Measurements from ENCODE around the gene HP1BP3. TPM values are rescaled to one million over a fixed set of nuclear protein-coding genes. Genes with fewer than 3 reads are reported as not detected.

HP1BP3 gene, protein sequence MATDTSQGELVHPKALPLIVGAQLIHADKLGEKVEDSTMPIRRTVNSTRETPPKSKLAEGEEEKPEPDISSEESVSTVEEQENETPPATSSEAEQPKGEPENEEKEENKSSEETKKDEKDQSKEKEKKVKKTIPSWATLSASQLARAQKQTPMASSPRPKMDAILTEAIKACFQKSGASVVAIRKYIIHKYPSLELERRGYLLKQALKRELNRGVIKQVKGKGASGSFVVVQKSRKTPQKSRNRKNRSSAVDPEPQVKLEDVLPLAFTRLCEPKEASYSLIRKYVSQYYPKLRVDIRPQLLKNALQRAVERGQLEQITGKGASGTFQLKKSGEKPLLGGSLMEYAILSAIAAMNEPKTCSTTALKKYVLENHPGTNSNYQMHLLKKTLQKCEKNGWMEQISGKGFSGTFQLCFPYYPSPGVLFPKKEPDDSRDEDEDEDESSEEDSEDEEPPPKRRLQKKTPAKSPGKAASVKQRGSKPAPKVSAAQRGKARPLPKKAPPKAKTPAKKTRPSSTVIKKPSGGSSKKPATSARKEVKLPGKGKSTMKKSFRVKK
- 100 to 1,000 TPM; 207 to 223 TPM for total RNA-seq
- polyA plus RNA-seq (2013, experiment 1 of 2) = 240 TPM
- polyA plus RNA-seq (2013, experiment 2 of 2) = 243 TPM
- long read RNA-seq, experiment 1, partial matches to known transcripts = 6 of 25 reads
- long read RNA-seq, experiment 1, other reads (novel, unspliced or antisense) = 19 of 25 reads
- long read RNA-seq, experiment 2, full-length matches to known transcripts = 13 of 197 reads
- long read RNA-seq, experiment 2, partial matches to known transcripts = 21 of 197 reads
- long read RNA-seq, experiment 2, other reads (novel, unspliced or antisense) = 163 of 197 reads
- long read RNA-seq, experiment 3, full-length matches to known transcripts = 20 of 211 reads
- long read RNA-seq, experiment 3, partial matches to known transcripts = 38 of 211 reads
- long read RNA-seq, experiment 3, other reads (novel, unspliced or antisense) = 153 of 211 reads
- long read RNA-seq, experiment 4, full-length matches to known transcripts = 3 of 19 reads
- long read RNA-seq, experiment 4, partial matches to known transcripts = 5 of 19 reads
- long read RNA-seq, experiment 4, other reads (novel, unspliced or antisense) = 11 of 19 reads

DNA sequence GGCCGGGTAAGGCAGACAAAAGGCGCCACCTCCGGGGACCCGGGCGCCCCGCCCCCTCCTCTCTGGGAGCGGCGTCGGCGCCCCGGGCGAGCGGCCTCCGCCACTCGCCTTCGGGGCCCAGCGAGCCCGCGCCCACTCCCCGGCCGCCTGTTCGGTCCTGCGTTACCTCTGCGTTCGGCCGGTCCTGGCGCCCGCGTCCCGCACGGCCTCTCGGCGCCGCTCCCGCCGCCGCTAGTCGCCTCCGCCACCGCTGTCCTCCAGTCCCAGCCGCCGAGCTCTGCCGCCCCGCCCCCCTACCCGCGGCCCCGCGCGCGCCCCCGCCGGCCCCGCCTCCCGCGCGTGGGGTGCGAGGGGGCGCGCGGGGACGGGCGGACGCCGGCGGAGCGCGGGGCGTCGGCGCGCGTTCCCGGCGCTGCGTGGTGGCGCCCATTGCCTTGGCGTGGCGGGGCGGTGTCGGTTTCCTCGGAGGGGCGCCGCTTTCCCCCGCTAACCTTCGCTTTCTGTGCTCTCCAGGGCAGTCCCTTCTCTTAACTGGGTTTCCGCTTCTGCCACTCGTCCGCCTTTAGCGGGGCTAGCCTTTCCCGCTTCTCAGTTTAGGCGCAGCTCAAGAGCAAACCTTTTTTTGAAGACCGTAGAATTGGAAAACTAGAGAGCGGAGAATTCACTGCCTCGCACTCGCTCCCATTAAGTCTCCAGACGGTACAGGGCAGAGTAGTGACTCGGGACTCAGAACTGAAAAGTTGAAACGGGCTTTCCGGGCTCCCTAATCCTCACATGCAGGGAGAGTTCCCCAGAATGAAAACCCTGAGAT lies at the start of gene HP1BP3:
HP1BP3 (minus strand) TSS at position 279 of the 811 bp plus-strand sequence. CDS start 6,867 bp downstream, outside the sequence.
- no peaks in the 10 kb centered on the region for H3K9me3 Mint-ChIP-seq
- peak within 1 kb of the TSS; percentile 91 for H3K4me3 ChIP-seq (ENCODE audit: low read length)

DNA sequence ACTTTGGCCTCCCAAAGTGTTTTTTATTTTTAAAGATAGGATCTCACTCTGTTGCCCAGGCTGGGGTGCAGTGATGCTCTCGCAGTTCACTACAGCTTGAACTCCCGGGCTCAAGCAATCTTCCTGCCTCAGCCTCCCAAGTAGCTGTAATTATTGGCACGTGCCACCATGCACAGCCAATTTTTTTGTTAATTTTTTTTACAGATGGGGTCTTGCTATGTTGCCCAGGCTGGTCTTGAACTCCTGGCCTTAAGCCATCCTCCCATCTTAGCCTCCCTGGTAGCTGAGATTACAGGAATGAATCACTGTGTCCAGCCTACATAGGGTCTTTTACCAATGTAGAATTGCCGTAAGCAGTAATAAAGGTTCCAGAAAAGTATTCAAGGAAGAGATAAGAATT lies 49.1 kb upstream of the HP1BP3 start:
- H3K4me1 Mint-ChIP-seq = peaks cover 2% of the 10 kb centered on the region
- no peaks in the 10 kb centered on the region for H3K27me3 ChIP-seq (ENCODE audit: control insufficient read depth, insufficient read depth, low read length, poor library complexity, severe bottlenecking)
- H3K36me3 ChIP-seq (ENCODE audit: control insufficient read depth, insufficient read depth, low read length) = peaks cover 58% of the 10 kb centered on the region
- no peaks in the 10 kb centered on the region for H3K27me3 Mint-ChIP-seq (ENCODE audit: insufficient read depth)
- H3K27ac Mint-ChIP-seq = no peak overlapping the region
- H3K9me3 ChIP-seq (ENCODE audit: control insufficient read depth, low read length) = peaks cover 26% of the 10 kb centered on the region
- H3K4me1 ChIP-seq (ENCODE audit: control insufficient read depth, insufficient read depth, low read length) = no peaks in the 10 kb centered on the region
- DNase-seq = no peak
- H3K27ac ChIP-seq (ENCODE audit: low read depth, low read length) = no peak overlapping the region
- H3K36me3 Mint-ChIP-seq (ENCODE audit: low read depth) = peaks cover 49% of the 10 kb centered on the region
- H3K9ac ChIP-seq (ENCODE audit: extremely low read depth, low read length, poor library complexity, severe bottlenecking) = no peak overlapping the region
- no peak overlapping the region for H3K4me3 ChIP-seq (ENCODE audit: low read length)
- no peak overlapping the region for H3K4me3 Mint-ChIP-seq
- H3K9me3 Mint-ChIP-seq = peaks cover 5% of the 10 kb centered on the region
- WGBS, 2 experiments (ENCODE audit: insufficient coverage in 1 of 2, insufficient read length in 1 of 2) = 92 to 100% methylated on average over 3 to 4 of the region's 4 CpGs
- TF ChIP-seq, protein P1, sequence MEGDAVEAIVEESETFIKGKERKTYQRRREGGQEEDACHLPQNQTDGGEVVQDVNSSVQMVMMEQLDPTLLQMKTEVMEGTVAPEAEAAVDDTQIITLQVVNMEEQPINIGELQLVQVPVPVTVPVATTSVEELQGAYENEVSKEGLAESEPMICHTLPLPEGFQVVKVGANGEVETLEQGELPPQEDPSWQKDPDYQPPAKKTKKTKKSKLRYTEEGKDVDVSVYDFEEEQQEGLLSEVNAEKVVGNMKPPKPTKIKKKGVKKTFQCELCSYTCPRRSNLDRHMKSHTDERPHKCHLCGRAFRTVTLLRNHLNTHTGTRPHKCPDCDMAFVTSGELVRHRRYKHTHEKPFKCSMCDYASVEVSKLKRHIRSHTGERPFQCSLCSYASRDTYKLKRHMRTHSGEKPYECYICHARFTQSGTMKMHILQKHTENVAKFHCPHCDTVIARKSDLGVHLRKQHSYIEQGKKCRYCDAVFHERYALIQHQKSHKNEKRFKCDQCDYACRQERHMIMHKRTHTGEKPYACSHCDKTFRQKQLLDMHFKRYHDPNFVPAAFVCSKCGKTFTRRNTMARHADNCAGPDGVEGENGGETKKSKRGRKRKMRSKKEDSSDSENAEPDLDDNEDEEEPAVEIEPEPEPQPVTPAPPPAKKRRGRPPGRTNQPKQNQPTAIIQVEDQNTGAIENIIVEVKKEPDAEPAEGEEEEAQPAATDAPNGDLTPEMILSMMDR (conservative IDR thresholded peaks at IDR 0.05) = no peak

More for the DNA sequence above, at the start of gene HP1BP3:
- Histone ChIP-seq H3K9me3 (ENCODE audit: control insufficient read depth, low read length) (no peaks in the 10 kb centered on the region), H3K4me1 (ENCODE audit: control insufficient read depth, insufficient read depth, low read length) (no peaks in the 10 kb centered on the region), H3K27me3 (ENCODE audit: control insufficient read depth, insufficient read depth, low read length, poor library complexity, severe bottlenecking) (no peaks in the 10 kb centered on the region), H3K27ac (ENCODE audit: low read depth, low read length) (peak within 1 kb of the TSS; percentile 99), H3K9ac (ENCODE audit: extremely low read depth, low read length, poor library complexity, severe bottlenecking) (peak within 1 kb of the TSS; percentile 90), H3K36me3 (ENCODE audit: control insufficient read depth, insufficient read depth, low read length) (no peaks in the 10 kb centered on the region)
- H3K27me3 Mint-ChIP-seq (ENCODE audit: insufficient read depth) = no peaks in the 10 kb centered on the region
- peak within 1 kb of the TSS; percentile 98 for H3K4me3 Mint-ChIP-seq
- peaks cover 22% of the 10 kb centered on the region for H3K4me1 Mint-ChIP-seq
- 0% methylated on average over 46 to 99 of the region's 99 CpGs for WGBS, 2 experiments (ENCODE audit: insufficient coverage in 1 of 2, insufficient read length in 1 of 2)
- peak; percentile 85 for DNase-seq
- no peaks in the 10 kb centered on the region for H3K36me3 Mint-ChIP-seq (ENCODE audit: low read depth)
- TF ChIP-seq, protein P1 (conservative IDR thresholded peaks at IDR 0.05) = no peak
- peak within 1 kb of the TSS; percentile 98 for H3K27ac Mint-ChIP-seq

Data from endodermal cell (in vitro differentiated cells).